ENCODE measurements around the gene PDE3B. TPM values are rescaled to one million over a fixed set of nuclear protein-coding genes. Genes with fewer than 3 reads are reported as not detected.

PDE3B gene
- polyA plus RNA-seq, 3 donors, result 4.0 to 6.0 (median 5.2) TPM

DNA sequence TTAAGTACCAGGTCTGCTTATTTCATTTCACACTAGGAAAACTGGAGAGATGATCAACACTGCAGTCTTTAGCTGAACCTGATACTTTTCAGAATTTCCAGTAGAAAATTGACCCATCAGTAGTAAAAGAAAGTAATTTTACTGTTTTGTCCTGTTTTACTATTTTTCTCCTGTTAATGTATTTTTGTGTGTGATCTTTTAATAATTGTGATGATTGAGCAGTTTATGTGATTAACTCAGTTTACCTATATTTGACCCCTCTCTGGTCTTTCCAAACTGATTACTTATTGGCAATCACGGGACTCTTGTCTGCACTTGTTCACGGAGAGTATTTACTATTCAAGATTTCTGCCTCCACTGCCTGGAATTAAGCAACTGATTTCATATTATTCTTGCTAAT lies 249.0 kb downstream of the PDE3B start:
- Mint-ChIP-seq H3K4me1 (peaks cover 41% of the 10 kb centered on the region), H3K4me3 (peak overlapping the region; percentile 89 to 90), H3K9me3 (peaks cover 0 to 2% (median 0%) of the 10 kb centered on the region in 7 donors), H3K27me3 (ENCODE audit: low read depth in 3 of 3) (peaks cover 0 to 2% (median 0%) of the 10 kb centered on the region in 3 donors), H3K36me3 (peaks cover 0 to 3% of the 10 kb centered on the region in 2 donors), H3K27ac (peak overlapping the region in 5 of 7 donors; percentile 67 to 87 (median 87))
- Histone ChIP-seq H3K4me3 (replicated peaks in 1 of 3; ENCODE audit: low read depth in 2 of 3, low read length in 3 of 3) (peak overlapping the region in 2 of 3 experiments; percentile 85 to 96), H3K27me3 (ENCODE audit: control insufficient read depth in 2 of 2, insufficient read depth in 2 of 2, low read length in 2 of 2) (no peaks in the 10 kb centered on the region), H3K4me2 (replicated peaks; ENCODE audit: extremely low read depth, low read length, poor library complexity, severe bottlenecking) (peak overlapping the region; percentile 88), H3K79me2 (ENCODE audit: insufficient read depth, low read length) (peaks cover 3% of the 10 kb centered on the region), H2AFZ (ENCODE audit: insufficient read depth, low read depth, low read length, poor library complexity, severe bottlenecking) (peak overlapping the region; percentile 92), H4K20me1 (ENCODE audit: insufficient read depth, low read length) (no peaks in the 10 kb centered on the region), H3K36me3 (replicated peaks in 1 of 2; ENCODE audit: control insufficient read depth in 1 of 2, insufficient read depth in 2 of 2, low read length in 2 of 2) (no peaks in the 10 kb centered on the region), H3K4me1 (ENCODE audit: control insufficient read depth in 1 of 2, insufficient read depth in 2 of 2, low read length in 2 of 2) (peaks cover 33 to 45% of the 10 kb centered on the region in 2 donors), H3K9ac (ENCODE audit: insufficient read depth, low read length, poor library complexity, severe bottlenecking) (peak overlapping the region; percentile 79), H3K9me3 (replicated peaks in 1 of 2; ENCODE audit: control insufficient read depth in 1 of 2, insufficient read depth in 1 of 2, low read length in 2 of 2) (no peaks in the 10 kb centered on the region), H3K27ac (ENCODE audit: low read depth in 1 of 2, low read length in 2 of 2) (peak overlapping the region; percentile 86 to 88)
- intact Hi-C loops (cut with micrococcal nuclease), result loop anchor here (5.0 to 10.0 kb wide), 3 partner anchors 278 to 378 kb away; partner anchors contain the start of gene PSMA1 (in 1 of the 2)
- no peak for DNase-seq
- no peak for TF ChIP-seq CTCF (IDR thresholded peaks at IDR 0.05)
- no CpG with 5 or more reads among the region's 2 CpGs for WGBS (ENCODE audit: insufficient coverage)

- TF ChIP-seq CTCF (IDR thresholded peaks at IDR 0.05), result no peak
- Histone ChIP-seq H3K79me2 (ENCODE audit: insufficient read depth, low read length) (peaks cover 3% of the 10 kb centered on the region), H3K27me3 (ENCODE audit: control insufficient read depth in 2 of 2, insufficient read depth in 2 of 2, low read length in 2 of 2) (no peaks in the 10 kb centered on the region), H3K9me3 (replicated peaks in 1 of 2; ENCODE audit: control insufficient read depth in 1 of 2, insufficient read depth in 1 of 2, low read length in 2 of 2) (no peaks in the 10 kb centered on the region), H3K36me3 (replicated peaks in 1 of 2; ENCODE audit: control insufficient read depth in 1 of 2, insufficient read depth in 2 of 2, low read length in 2 of 2) (no peaks in the 10 kb centered on the region), H3K9ac (ENCODE audit: insufficient read depth, low read length, poor library complexity, severe bottlenecking) (no peak overlapping the region), H3K4me1 (ENCODE audit: control insufficient read depth in 1 of 2, insufficient read depth in 2 of 2, low read length in 2 of 2) (peaks cover 43 to 62% of the 10 kb centered on the region in 2 donors), H3K27ac (ENCODE audit: low read depth in 1 of 2, low read length in 2 of 2) (peak overlapping the region; percentile 34 to 66), H4K20me1 (ENCODE audit: insufficient read depth, low read length) (no peaks in the 10 kb centered on the region), H3K4me2 (replicated peaks; ENCODE audit: extremely low read depth, low read length, poor library complexity, severe bottlenecking) (peak overlapping the region; percentile 8), H2AFZ (ENCODE audit: insufficient read depth, low read depth, low read length, poor library complexity, severe bottlenecking) (peak overlapping the region; percentile 55), H3K4me3 (replicated peaks in 1 of 3; ENCODE audit: low read depth in 2 of 3, low read length in 3 of 3) (peak overlapping the region in 1 of 3 experiments; percentile 15)
- Mint-ChIP-seq H3K9me3 (peaks cover 0 to 2% (median 0%) of the 10 kb centered on the region in 7 donors), H3K36me3 (peaks cover 0 to 3% of the 10 kb centered on the region in 2 donors), H3K4me3 (no peak overlapping the region), H3K4me1 (peaks cover 43% of the 10 kb centered on the region), H3K27me3 (ENCODE audit: low read depth in 3 of 3) (peaks cover 0 to 2% (median 0%) of the 10 kb centered on the region in 3 donors), H3K27ac (peak overlapping the region; percentile 75 to 89 (median 83))
- DNase-seq, result peak; percentile 74 to 88 (median 82)
- intact Hi-C loops (cut with micrococcal nuclease), result loop anchor here (5.0 to 10.0 kb wide), 4 partner anchors 280 to 380 kb away; partner anchors contain the start of gene PSMA1 (in 1 of the 2)
- WGBS (ENCODE audit: insufficient coverage), result 0% methylated on average over 2 of the region's 5 CpGs
These were observed 251.3 kb downstream of the PDE3B start for GRCh38 chr11:14894657-14895598.

Data from CD14-positive monocyte (primary cell).